GM19468 (cell line): ENCODE data around the gene PPP2R3C.
"Not testable (repeated sequence)": the region's sequence is repeated elsewhere in the genome, so short reads cannot be mapped to it uniquely, and the experiment has no call there.

ENCODE experiments used
- ATAC-seq: cut with Tn5 transposase; IDR thresholded peaks from one replicate; pipeline ENCODE4 v1.9.1; 2021; ENCODE audit warnings: mild to moderate bottlenecking, moderate library complexity, moderate number of reproducible peaks; ENCODE audit not compliant: unreplicated experiment; ENCODE audit errors: extremely low read depth

Gene PPP2R3C

GRCh38 chr14:35068238-35069012 lies 53.4 kb downstream of the PPP2R3C start:
- no peak for ATAC-seq

GRCh38 chr14:35065731-35066130 lies 56.1 kb downstream of the PPP2R3C start:
- ATAC-seq: not testable (repeated sequence)

GRCh38 chr14:35061113-35061791 lies 60.5 kb downstream of the PPP2R3C start:
- ATAC-seq: not testable (repeated sequence)

GRCh38 chr14:35052637-35053036 lies 69.2 kb downstream of the PPP2R3C start:
- no peak for ATAC-seq

GRCh38 chr14:35051796-35052195 lies 70.0 kb downstream of the PPP2R3C start:
- ATAC-seq: no peak

GRCh38 chr14:35050652-35051051 lies 71.1 kb downstream of the PPP2R3C start:
- no peak for ATAC-seq

GRCh38 chr14:35047976-35048513 lies 73.7 kb downstream of the PPP2R3C start:
- ATAC-seq: no peak

- ATAC-seq: peak; percentile 6
Measured at GRCh38 chr14:35046751-35047536, 74.8 kb downstream of the PPP2R3C start.

- peak; percentile 85 for ATAC-seq
Measured at GRCh38 chr14:35046048-35046750, 75.6 kb downstream of the PPP2R3C start, which contains the start of gene FAM177A1. Gene FAM177A1, plus strand, starts transcription at chr14:35046272. Its CDS starts 192 bp downstream, at chr14:35046464.

GRCh38 chr14:35045798-35046047 lies 76.1 kb downstream of the PPP2R3C start:
- no peak for ATAC-seq

- no peak for ATAC-seq
Measured at GRCh38 chr14:35044939-35045797, 76.6 kb downstream of the PPP2R3C start.

- ATAC-seq: no peak
Measured at GRCh38 chr14:35043046-35043445, 78.7 kb downstream of the PPP2R3C start.

- ATAC-seq: no peak
Measured at GRCh38 chr14:35042632-35043031, 79.2 kb downstream of the PPP2R3C start.

- ATAC-seq: not testable (repeated sequence)
Measured at GRCh38 chr14:35038312-35038711, 83.5 kb downstream of the PPP2R3C start.
